Uterus (tissue), 2 donors: Measurements from ENCODE around the gene HCN3.

Source experiments
- CTCF ChIP-seq, 4 experiments: fragments of 200-600 bp in 2 of 4; fragments of 450-650 bp in 2 of 4; sonication (generic) in 2 of 4; IDR thresholded peaks; one replicate each; pipeline ENCODE4 v1.5.1; 2016 to 2019; ENCODE audit warnings: antibody characterized with exemption in 4 of 4, mild to moderate bottlenecking in 2 of 4, moderate library complexity in 1 of 4
- POLR2A ChIP-seq, 2 donors: fragments of 450-650 bp; IDR thresholded peaks; one replicate each; pipeline ENCODE4 v1.6.1; 2016; ENCODE audit warnings: antibody characterized with exemption in 2 of 2, mild to moderate bottlenecking in 1 of 2, moderate library complexity in 1 of 2

- TF ChIP-seq CTCF (IDR thresholded peaks at IDR 0.05) (no peak), POLR2A (IDR thresholded peaks at IDR 0.05) (no peak)
Observed at GRCh38 chr1:155294520-155295182, 17.4 kb downstream of the HCN3 start.
